A673 (cell line): ENCODE measurements around the gene EFCAB8. TPM values are rescaled to one million over a fixed set of nuclear protein-coding genes. Genes with fewer than 3 reads are reported as not detected.

Source experiments
- BruUV-seq: library from RNA; stranded (reverse); fragments of 400-500 nt; replicated peaks from 2 replicates; lab custom pipeline; 2021; lab: Mats Ljungman, UMichigan
- CTCF ChIA-PET: fragments of 300-600 bp; sonication (Branson Sonifier 250); formaldehyde crosslinking; loops from one replicate; lab custom pipeline; 2022; ENCODE audit warnings: antibody characterized with exemption; lab: Charles Lee
- POLR2A ChIA-PET: fragments of 300-600 bp; sonication (Branson Sonifier 250); formaldehyde crosslinking; loops from one replicate; lab custom pipeline; 2022; ENCODE audit warnings: antibody characterized with exemption; ENCODE audit not compliant: low non-redundant PET; lab: Charles Lee
- DNase-seq: peaks from one replicate; pipeline ENCODE4 v3.0.0-alpha.2; 2015; ENCODE audit warnings: low spot score
- H3K27ac ChIP-seq: fragments of 200-600 bp; sonication (generic); 2 replicates; pipeline ENCODE4 v1.5.1; 2016; ENCODE audit warnings: mixed run types, low read depth, mild to moderate bottlenecking, mixed read lengths, antibody characterized with exemption, low read length; ENCODE audit not compliant: poor library complexity, severe bottlenecking
- H3K27me3 ChIP-seq: fragments of 200-600 bp; sonication (generic); replicated peaks from 2 replicates; pipeline ENCODE4 v1.6.1; 2017; ENCODE audit warnings: mixed run types, low read depth, mild to moderate bottlenecking, mixed read lengths, antibody characterized with exemption, low read length; ENCODE audit not compliant: insufficient read depth, poor library complexity
- H3K36me3 ChIP-seq: fragments of 200-600 bp; sonication (generic); 2 replicates; pipeline ENCODE4 v1.6.1; 2016; ENCODE audit warnings: mixed run types, mild to moderate bottlenecking, mixed read lengths, antibody characterized with exemption, low read length; ENCODE audit not compliant: insufficient read depth, poor library complexity, severe bottlenecking
- H3K4me1 ChIP-seq: fragments of 200-600 bp; sonication (generic); 2 replicates; pipeline ENCODE4 v1.6.1; 2017; ENCODE audit warnings: mixed run types, mild to moderate bottlenecking, mixed read lengths, antibody characterized with exemption, low read length; ENCODE audit not compliant: insufficient read depth, poor library complexity, severe bottlenecking
- H3K4me3 ChIP-seq: fragments of 200-600 bp; sonication (generic); 2 replicates; pipeline ENCODE4 v1.5.1; 2016; ENCODE audit warnings: low read depth, mixed run types, mild to moderate bottlenecking, mixed read lengths, low read length; ENCODE audit not compliant: poor library complexity, severe bottlenecking
- H3K9me3 ChIP-seq: fragments of 200-600 bp; sonication (generic); 2 replicates; pipeline ENCODE4 v1.6.1; 2016; ENCODE audit warnings: mixed run types, low read depth, mild to moderate bottlenecking, mixed read lengths, antibody characterized with exemption, low read length; ENCODE audit not compliant: poor library complexity, severe bottlenecking
- CTCF ChIP-seq: fragments of 300-800, 200-600 bp; sonication (generic); conservative IDR thresholded peaks from 2 replicates; pipeline ENCODE4 v1.5.1; 2017; ENCODE audit warnings: low read depth, mild to moderate bottlenecking, antibody characterized with exemption, low read length, moderate library complexity, mixed read lengths
- EZH2 ChIP-seq: fragments of 200-600 bp; sonication (generic); IDR thresholded peaks from 2 replicates; pipeline ENCODE4 v1.6.1; 2017; ENCODE audit warnings: borderline replicate concordance, low read depth, mild to moderate bottlenecking, mixed read lengths, antibody characterized with exemption, low read length; ENCODE audit not compliant: poor library complexity, severe bottlenecking
- intact Hi-C: fragments of 100-400 bp; cut with micrococcal nuclease; formaldehyde crosslinking; loops from one replicate; pipeline ENCODE4 v1.10.0; 2022; ENCODE audit not compliant: unreplicated experiment
- total RNA-seq: library from RNA; stranded (reverse); gene quantifications from 2 replicates; pipeline ENCODE4 v1.2.3, GENCODE V29; 2021

EFCAB8 gene
- total RNA-seq, 1 experiment from 2014 or later, result not detected

- POLR2A ChIA-PET, result no interaction called here
- no peak overlapping the region for H3K4me3 ChIP-seq
- no peaks in the 10 kb centered on the region for H3K27me3 ChIP-seq
- no TSS peak for BruUV-seq
- CTCF ChIA-PET, result no interaction called here
- H3K9me3 ChIP-seq, result no peaks in the 10 kb centered on the region
- DNase-seq, result no peak
- intact Hi-C loops, result no loop called here
- H3K36me3 ChIP-seq, result no peaks in the 10 kb centered on the region
- H3K27ac ChIP-seq, result no peak overlapping the region
- no peaks in the 10 kb centered on the region for H3K4me1 ChIP-seq
- no peak for TF ChIP-seq EZH2
- no peak for TF ChIP-seq CTCF
These were observed 20.1 kb downstream of the EFCAB8 start for GRCh38 chr20:32878820-32879219.

- ChIA-PET CTCF (no interaction called here), POLR2A (no interaction called here)
- Histone ChIP-seq H3K9me3 (no peaks in the 10 kb centered on the region), H3K4me3 (no peak overlapping the region), H3K27me3 (no peaks in the 10 kb centered on the region), H3K36me3 (no peaks in the 10 kb centered on the region), H3K27ac (no peak overlapping the region), H3K4me1 (no peaks in the 10 kb centered on the region)
- BruUV-seq, result no TSS peak
- TF ChIP-seq CTCF, result no peak
- TF ChIP-seq EZH2, result no peak
- intact Hi-C loops, result no loop called here
- DNase-seq, result no peak
These were observed 20.8 kb downstream of the EFCAB8 start for GRCh38 chr20:32879538-32879937.

GRCh38 chr20:32880635-32881034 lies 21.9 kb downstream of the EFCAB8 start:
- Histone ChIP-seq H3K4me3 (no peak overlapping the region), H3K9me3 (no peaks in the 10 kb centered on the region), H3K36me3 (no peaks in the 10 kb centered on the region), H3K27ac (no peak overlapping the region), H3K4me1 (no peaks in the 10 kb centered on the region), H3K27me3 (no peaks in the 10 kb centered on the region)
- intact Hi-C loops, result no loop called here
- ChIA-PET POLR2A (no interaction called here), CTCF (interaction anchor here (1.2 kb wide), 1 partner anchor 22 kb away, joined by 3 read pairs; no protein-coding TSS in a partner anchor)
- no TSS peak for BruUV-seq
- TF ChIP-seq CTCF (no peak), EZH2 (no peak)
- no peak for DNase-seq
